MM.1S (cell line): Measurements from ENCODE around the gene ACKR3.

Experiments
- DNase-seq: peaks from one replicate; pipeline ENCODE4 v3.0.0-alpha.2; 2015
- H2AFZ ChIP-seq: fragments of 300-600 bp; sonication (generic); 2 replicates; pipeline ENCODE4 v1.6.0; 2016; ENCODE audit warnings: antibody characterized with exemption, low read length
- H3F3A ChIP-seq: fragments of 300-600 bp; sonication (generic); 2 replicates; pipeline ENCODE4 v1.6.1; 2016; ENCODE audit warnings: mild to moderate bottlenecking, antibody characterized with exemption, low read length, moderate library complexity, mixed read lengths; ENCODE audit not compliant: insufficient read depth
- H3K27ac ChIP-seq: fragments of 300-600 bp; sonication (generic); 2 replicates; pipeline ENCODE4 v1.5.1; 2016; ENCODE audit warnings: mild to moderate bottlenecking, low read length
- H3K27me3 ChIP-seq: fragments of 300-600 bp; sonication (generic); replicated peaks from 2 replicates; pipeline ENCODE4 v1.6.0; 2016; ENCODE audit warnings: low read length; ENCODE audit not compliant: insufficient read depth
- H3K36me3 ChIP-seq: fragments of 300-600 bp; sonication (generic); replicated peaks from 2 replicates; pipeline ENCODE4 v1.6.1; 2016; ENCODE audit warnings: mild to moderate bottlenecking, low read length, mixed read lengths; ENCODE audit not compliant: insufficient read depth
- H3K4me1 ChIP-seq: fragments of 300-600 bp; sonication (generic); 2 replicates; pipeline ENCODE4 v1.6.1; 2016; ENCODE audit warnings: low read length, mixed read lengths
- H3K4me2 ChIP-seq: fragments of 300-600 bp; sonication (generic); 2 replicates; pipeline ENCODE4 v1.6.0; 2016; ENCODE audit warnings: low read depth, low read length
- H3K4me3 ChIP-seq: fragments of 300-600 bp; sonication (generic); 2 replicates; pipeline ENCODE4 v1.5.1; 2016; ENCODE audit warnings: low read length, mixed read lengths
- H3K79me2 ChIP-seq: fragments of 300-600 bp; sonication (generic); 2 replicates; pipeline ENCODE4 v1.6.1; 2016; ENCODE audit warnings: mixed run types, low read length, mixed read lengths
- H3K9ac ChIP-seq: fragments of 300-600 bp; sonication (generic); 2 replicates; pipeline ENCODE4 v1.6.1; 2016; ENCODE audit warnings: low read length, mixed read lengths
- H3K9me2 ChIP-seq: fragments of 300-600 bp; sonication (generic); replicated peaks from 2 replicates; pipeline ENCODE4 v1.6.1; 2016; ENCODE audit warnings: mild to moderate bottlenecking, low read length, mixed read lengths; ENCODE audit not compliant: insufficient read depth
- H3K9me3 ChIP-seq: fragments of 300-600 bp; sonication (generic); replicated peaks from 2 replicates; pipeline ENCODE4 v1.6.1; 2016; ENCODE audit warnings: mild to moderate bottlenecking, low read length, mixed read lengths; ENCODE audit not compliant: insufficient read depth
- H4K20me1 ChIP-seq: fragments of 300-600 bp; sonication (generic); 2 replicates; pipeline ENCODE4 v1.6.1; 2016; ENCODE audit warnings: mild to moderate bottlenecking, low read length, moderate library complexity, mixed read lengths; ENCODE audit not compliant: insufficient read depth
- CTCF ChIP-seq: fragments of 300-600 bp; sonication (generic); IDR thresholded peaks from 2 replicates; pipeline ENCODE4 v1.5.1; 2016; ENCODE audit warnings: antibody characterized with exemption, low read length, mixed read lengths
- EZH2 ChIP-seq: fragments of 300-600 bp; sonication (generic); optimal IDR thresholded peaks from 2 replicates; pipeline ENCODE3; 2017; ENCODE audit warnings: low read depth, mild to moderate bottlenecking, antibody characterized with exemption, low read length, mixed read lengths
- EZH2phosphoT487 ChIP-seq: fragments of 300-600 bp; sonication (generic); IDR thresholded peaks from 2 replicates; pipeline ENCODE4 v1.6.1; 2018; ENCODE audit warnings: antibody characterized with exemption, low read length

ACKR3 gene

GRCh38 chr2:236587861-236588815 lies 18.5 kb downstream of the ACKR3 start:
- no peak for DNase-seq
- Histone ChIP-seq H3K9me3 (no peaks in the 10 kb centered on the region), H3K4me2 (no peak overlapping the region), H3K27ac (no peak overlapping the region), H3K27me3 (no peaks in the 10 kb centered on the region), H3K4me1 (no peaks in the 10 kb centered on the region), H3K9me2 (no peaks in the 10 kb centered on the region), H3K9ac (no peak overlapping the region), H3F3A (no peaks in the 10 kb centered on the region), H4K20me1 (no peaks in the 10 kb centered on the region), H2AFZ (no peak overlapping the region), H3K4me3 (no peak overlapping the region), H3K36me3 (no peaks in the 10 kb centered on the region), H3K79me2 (no peaks in the 10 kb centered on the region)
- TF ChIP-seq CTCF (no peak), EZH2phosphoT487 (no peak), EZH2 (no peak)

GRCh38 chr2:236588932-236589592 lies 19.4 kb downstream of the ACKR3 start:
- no peak overlapping the region for H3K4me3 ChIP-seq
- no peak for DNase-seq

GRCh38 chr2:236590846-236591245 lies 21.2 kb downstream of the ACKR3 start:
- no peak overlapping the region for H3K27ac ChIP-seq
- H3K9me2 ChIP-seq = no peaks in the 10 kb centered on the region
- H3F3A ChIP-seq = no peaks in the 10 kb centered on the region
- H3K4me2 ChIP-seq = no peak overlapping the region
- H3K4me3 ChIP-seq = no peak overlapping the region
- no peak overlapping the region for H3K9ac ChIP-seq
- TF ChIP-seq CTCF (no peak), EZH2phosphoT487 (no peak), EZH2 (no peak)
- no peaks in the 10 kb centered on the region for H3K36me3 ChIP-seq
- H4K20me1 ChIP-seq = no peaks in the 10 kb centered on the region
- H3K4me1 ChIP-seq = no peaks in the 10 kb centered on the region
- no peaks in the 10 kb centered on the region for H3K27me3 ChIP-seq
- H2AFZ ChIP-seq = no peak overlapping the region
- H3K9me3 ChIP-seq = no peaks in the 10 kb centered on the region
- DNase-seq = no peak
- H3K79me2 ChIP-seq = no peaks in the 10 kb centered on the region

More at GRCh38 chr2:236588932-236589592, 19.4 kb downstream of the ACKR3 start:
- Histone ChIP-seq H3K9me3 (no peaks in the 10 kb centered on the region), H3K36me3 (no peaks in the 10 kb centered on the region), H4K20me1 (no peaks in the 10 kb centered on the region), H3K27me3 (no peaks in the 10 kb centered on the region), H3K9ac (no peak overlapping the region), H3F3A (no peaks in the 10 kb centered on the region), H3K9me2 (no peaks in the 10 kb centered on the region), H3K27ac (no peak overlapping the region), H3K4me2 (no peak overlapping the region), H3K79me2 (no peaks in the 10 kb centered on the region), H3K4me1 (no peaks in the 10 kb centered on the region), H2AFZ (no peak overlapping the region)
- TF ChIP-seq CTCF (no peak), EZH2phosphoT487 (no peak), EZH2 (no peak)
